K562 (cell line): ENCODE measurements around the gene IKBKE.

ENCODE experiments used
- KDM1A ChIP-seq, 2 experiments: fragments of 450-650 bp; IDR thresholded peaks; 2 replicates each; pipeline ENCODE4 v1.6.1; 2016; ENCODE audit warnings: mild to moderate bottlenecking in 2 of 2
- MXI1 ChIP-seq: IDR thresholded peaks from 2 replicates; pipeline ENCODE4 v1.6.1; 2011; ENCODE audit warnings: low read depth, mild to moderate bottlenecking, improper control_type of control experiment, low read length
- SOX6 ChIP-seq: fragments of 450-650 bp; IDR thresholded peaks from 2 replicates; pipeline ENCODE4 v1.6.1; 2014; ENCODE audit warnings: mild to moderate bottlenecking
- TF ChIP-seq, protein P1 (sequence below), 2 experiments: fragments of 450-650 bp; IDR thresholded peaks; 2 replicates each; pipeline ENCODE4 v1.6.1; 2018; ENCODE audit warnings: mild to moderate bottlenecking in 2 of 2, low read depth in 1 of 2; ENCODE audit not compliant: partially characterized antibody in 2 of 2
- TF ChIP-seq, protein P2 (sequence below): conservative IDR thresholded peaks from 2 replicates; pipeline ENCODE4 v1.6.1; 2011; ENCODE audit warnings: low read depth, mild to moderate bottlenecking, low read length; ENCODE audit not compliant: control insufficient read depth
- TF ChIP-seq, protein P3 (sequence below): sonication (generic); formaldehyde crosslinking; IDR thresholded peaks from 2 replicates; pipeline ENCODE4 v1.8.0; 2022; ENCODE audit warnings: missing genetic modification reagents, mild to moderate bottlenecking, borderline replicate concordance
- TF ChIP-seq, protein P4 (sequence below), 3 experiments: IDR thresholded peaks in 2 of 3; conservative IDR thresholded peaks in 1 of 3; 2 replicates each; pipeline ENCODE4 v1.5.1; 2011 to 2012; ENCODE audit warnings: low read length in 3 of 3, mild to moderate bottlenecking in 3 of 3, control low read depth in 2 of 3, improper control_type of control experiment in 1 of 3, inconsistent platforms in 1 of 3, low read depth in 1 of 3, mixed read lengths in 1 of 3, moderate library complexity in 1 of 3; ENCODE audit not compliant: insufficient read depth in 2 of 3

DNA sequence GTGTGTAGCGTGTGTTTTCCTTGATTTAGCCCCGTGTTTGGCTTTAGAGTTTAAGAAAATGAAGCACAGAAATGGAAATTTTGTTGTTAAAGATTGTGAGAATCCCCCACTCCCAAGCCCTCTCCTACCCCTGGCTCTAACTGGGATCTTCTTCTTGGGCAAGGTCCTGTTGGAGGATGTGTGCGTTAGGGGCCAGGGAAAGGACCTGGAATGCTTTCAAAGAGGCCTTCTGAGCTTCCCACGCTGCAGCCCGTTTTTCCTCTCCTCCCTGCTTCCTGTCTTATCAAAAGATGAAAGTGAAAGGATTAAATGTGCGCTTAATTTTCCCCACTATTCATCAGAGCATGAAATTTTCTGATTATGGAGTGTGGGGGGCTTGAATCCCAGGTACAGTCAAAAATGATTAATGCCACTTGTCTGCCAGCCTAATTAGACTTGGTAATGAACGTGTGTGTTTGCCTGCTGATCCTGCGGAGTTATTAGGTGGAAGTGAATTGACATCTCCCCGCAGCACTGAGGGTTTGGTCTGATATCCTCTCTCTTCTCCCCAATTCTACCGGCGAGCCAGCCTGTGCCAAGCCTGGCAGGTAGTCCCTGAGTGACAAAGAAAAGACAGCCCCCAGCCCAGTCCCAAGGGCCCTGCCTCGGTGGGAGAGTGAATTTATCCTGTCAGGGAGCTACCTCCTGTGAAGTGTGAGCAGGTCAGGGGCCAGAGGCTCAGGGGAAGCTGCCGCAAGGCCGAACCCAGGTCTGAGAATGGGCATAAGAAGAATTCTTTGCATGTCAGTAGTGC is 42.0 kb downstream of the IKBKE start:
- TF ChIP-seq, protein P1, sequence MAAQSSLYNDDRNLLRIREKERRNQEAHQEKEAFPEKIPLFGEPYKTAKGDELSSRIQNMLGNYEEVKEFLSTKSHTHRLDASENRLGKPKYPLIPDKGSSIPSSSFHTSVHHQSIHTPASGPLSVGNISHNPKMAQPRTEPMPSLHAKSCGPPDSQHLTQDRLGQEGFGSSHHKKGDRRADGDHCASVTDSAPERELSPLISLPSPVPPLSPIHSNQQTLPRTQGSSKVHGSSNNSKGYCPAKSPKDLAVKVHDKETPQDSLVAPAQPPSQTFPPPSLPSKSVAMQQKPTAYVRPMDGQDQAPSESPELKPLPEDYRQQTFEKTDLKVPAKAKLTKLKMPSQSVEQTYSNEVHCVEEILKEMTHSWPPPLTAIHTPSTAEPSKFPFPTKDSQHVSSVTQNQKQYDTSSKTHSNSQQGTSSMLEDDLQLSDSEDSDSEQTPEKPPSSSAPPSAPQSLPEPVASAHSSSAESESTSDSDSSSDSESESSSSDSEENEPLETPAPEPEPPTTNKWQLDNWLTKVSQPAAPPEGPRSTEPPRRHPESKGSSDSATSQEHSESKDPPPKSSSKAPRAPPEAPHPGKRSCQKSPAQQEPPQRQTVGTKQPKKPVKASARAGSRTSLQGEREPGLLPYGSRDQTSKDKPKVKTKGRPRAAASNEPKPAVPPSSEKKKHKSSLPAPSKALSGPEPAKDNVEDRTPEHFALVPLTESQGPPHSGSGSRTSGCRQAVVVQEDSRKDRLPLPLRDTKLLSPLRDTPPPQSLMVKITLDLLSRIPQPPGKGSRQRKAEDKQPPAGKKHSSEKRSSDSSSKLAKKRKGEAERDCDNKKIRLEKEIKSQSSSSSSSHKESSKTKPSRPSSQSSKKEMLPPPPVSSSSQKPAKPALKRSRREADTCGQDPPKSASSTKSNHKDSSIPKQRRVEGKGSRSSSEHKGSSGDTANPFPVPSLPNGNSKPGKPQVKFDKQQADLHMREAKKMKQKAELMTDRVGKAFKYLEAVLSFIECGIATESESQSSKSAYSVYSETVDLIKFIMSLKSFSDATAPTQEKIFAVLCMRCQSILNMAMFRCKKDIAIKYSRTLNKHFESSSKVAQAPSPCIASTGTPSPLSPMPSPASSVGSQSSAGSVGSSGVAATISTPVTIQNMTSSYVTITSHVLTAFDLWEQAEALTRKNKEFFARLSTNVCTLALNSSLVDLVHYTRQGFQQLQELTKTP (IDR thresholded peaks at IDR 0.05; ENCODE audit: low read depth in 1 of 2, partially characterized antibody in 2 of 2), result no peak
- TF ChIP-seq, protein P2, sequence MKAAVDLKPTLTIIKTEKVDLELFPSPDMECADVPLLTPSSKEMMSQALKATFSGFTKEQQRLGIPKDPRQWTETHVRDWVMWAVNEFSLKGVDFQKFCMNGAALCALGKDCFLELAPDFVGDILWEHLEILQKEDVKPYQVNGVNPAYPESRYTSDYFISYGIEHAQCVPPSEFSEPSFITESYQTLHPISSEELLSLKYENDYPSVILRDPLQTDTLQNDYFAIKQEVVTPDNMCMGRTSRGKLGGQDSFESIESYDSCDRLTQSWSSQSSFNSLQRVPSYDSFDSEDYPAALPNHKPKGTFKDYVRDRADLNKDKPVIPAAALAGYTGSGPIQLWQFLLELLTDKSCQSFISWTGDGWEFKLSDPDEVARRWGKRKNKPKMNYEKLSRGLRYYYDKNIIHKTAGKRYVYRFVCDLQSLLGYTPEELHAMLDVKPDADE, result no peak
- TF ChIP-seq, protein P3, sequence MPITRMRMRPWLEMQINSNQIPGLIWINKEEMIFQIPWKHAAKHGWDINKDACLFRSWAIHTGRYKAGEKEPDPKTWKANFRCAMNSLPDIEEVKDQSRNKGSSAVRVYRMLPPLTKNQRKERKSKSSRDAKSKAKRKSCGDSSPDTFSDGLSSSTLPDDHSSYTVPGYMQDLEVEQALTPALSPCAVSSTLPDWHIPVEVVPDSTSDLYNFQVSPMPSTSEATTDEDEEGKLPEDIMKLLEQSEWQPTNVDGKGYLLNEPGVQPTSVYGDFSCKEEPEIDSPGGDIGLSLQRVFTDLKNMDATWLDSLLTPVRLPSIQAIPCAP, result no peak
- TF ChIP-seq, protein P4, sequence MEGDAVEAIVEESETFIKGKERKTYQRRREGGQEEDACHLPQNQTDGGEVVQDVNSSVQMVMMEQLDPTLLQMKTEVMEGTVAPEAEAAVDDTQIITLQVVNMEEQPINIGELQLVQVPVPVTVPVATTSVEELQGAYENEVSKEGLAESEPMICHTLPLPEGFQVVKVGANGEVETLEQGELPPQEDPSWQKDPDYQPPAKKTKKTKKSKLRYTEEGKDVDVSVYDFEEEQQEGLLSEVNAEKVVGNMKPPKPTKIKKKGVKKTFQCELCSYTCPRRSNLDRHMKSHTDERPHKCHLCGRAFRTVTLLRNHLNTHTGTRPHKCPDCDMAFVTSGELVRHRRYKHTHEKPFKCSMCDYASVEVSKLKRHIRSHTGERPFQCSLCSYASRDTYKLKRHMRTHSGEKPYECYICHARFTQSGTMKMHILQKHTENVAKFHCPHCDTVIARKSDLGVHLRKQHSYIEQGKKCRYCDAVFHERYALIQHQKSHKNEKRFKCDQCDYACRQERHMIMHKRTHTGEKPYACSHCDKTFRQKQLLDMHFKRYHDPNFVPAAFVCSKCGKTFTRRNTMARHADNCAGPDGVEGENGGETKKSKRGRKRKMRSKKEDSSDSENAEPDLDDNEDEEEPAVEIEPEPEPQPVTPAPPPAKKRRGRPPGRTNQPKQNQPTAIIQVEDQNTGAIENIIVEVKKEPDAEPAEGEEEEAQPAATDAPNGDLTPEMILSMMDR (IDR thresholded peaks at IDR 0.05 in 2 of 3, conservative IDR thresholded peaks at IDR 0.05 in 1 of 3; ENCODE audit: insufficient read depth in 2 of 3, low read depth in 1 of 3, low read length in 3 of 3), result no peak
- no peak for TF ChIP-seq SOX6
- no peak for TF ChIP-seq MXI1
- no peak for TF ChIP-seq KDM1A (IDR thresholded peaks at IDR 0.05)
